DND-41 (cell line): ENCODE results near the gene PRPF6.
A peak's percentile ranks its signal among the peaks of the same experiment; 100 is the strongest.

ENCODE experiments used
- ATAC-seq: fragments of 200-7000 bp; cut with Tn5 transposase; 3 replicates; pipeline ENCODE4 v1.9.1; 2021; ENCODE audit warnings: low read depth; ENCODE audit not compliant: insufficient read depth
- DNase-seq: peaks from one replicate; pipeline ENCODE4 v3.0.0-alpha.2; 2020
- H2AFZ ChIP-seq: 2 replicates; pipeline ENCODE4 v1.6.0; 2012; ENCODE audit warnings: low read depth, low read length
- H3K27ac ChIP-seq: 2 replicates; pipeline ENCODE4 v1.5.1; 2012; ENCODE audit warnings: low read length, inconsistent platforms
- H3K27me3 ChIP-seq: fragments of 200-600 bp; sonication (generic); 2 replicates; pipeline ENCODE4 v1.6.0; 2012; ENCODE audit warnings: low read length, mild to moderate bottlenecking, inconsistent platforms; ENCODE audit not compliant: insufficient read depth, poor library complexity
- H3K36me3 ChIP-seq: 2 replicates; pipeline ENCODE4 v1.5.1; 2012; ENCODE audit warnings: low read length, inconsistent platforms; ENCODE audit not compliant: insufficient read depth
- H3K4me1 ChIP-seq: 2 replicates; pipeline ENCODE4 v1.5.1; 2012; ENCODE audit warnings: mild to moderate bottlenecking, low read length; ENCODE audit not compliant: insufficient read depth
- H3K4me2 ChIP-seq: 2 replicates; pipeline ENCODE4 v1.6.0; 2012; ENCODE audit warnings: mild to moderate bottlenecking, moderate library complexity, low read length, inconsistent platforms; ENCODE audit not compliant: insufficient read depth
- H3K4me3 ChIP-seq, 2 experiments: fragments of 200-600 bp in 1 of 2; shearing (Covaris generic) in 1 of 2; 2 replicates each; pipeline ENCODE4 v1.5.1; 2012 to 2016; ENCODE audit warnings: inconsistent platforms in 2 of 2, low read length in 2 of 2, mild to moderate bottlenecking in 2 of 2, low read depth in 1 of 2, moderate library complexity in 1 of 2
- H3K79me2 ChIP-seq: 2 replicates; pipeline ENCODE4 v1.6.0; 2012; ENCODE audit warnings: low read length, inconsistent platforms; ENCODE audit not compliant: insufficient read depth
- H3K9ac ChIP-seq: 2 replicates; pipeline ENCODE4 v1.6.0; 2012; ENCODE audit warnings: low read depth, mild to moderate bottlenecking, inconsistent platforms, low read length, moderate library complexity
- H3K9me3 ChIP-seq: 2 replicates; pipeline ENCODE4 v1.5.1; 2012; ENCODE audit warnings: low read length, moderate library complexity, mild to moderate bottlenecking, inconsistent platforms; ENCODE audit not compliant: insufficient read depth, severe bottlenecking
- H4K20me1 ChIP-seq: 2 replicates; pipeline ENCODE4 v1.6.0; 2012; ENCODE audit warnings: low read length; ENCODE audit not compliant: insufficient read depth
- CTCF ChIP-seq: IDR thresholded peaks from 2 replicates; pipeline ENCODE4 v1.5.1; 2012; ENCODE audit warnings: borderline replicate concordance, low read length, moderate library complexity, mild to moderate bottlenecking; ENCODE audit not compliant: poor library complexity, severe bottlenecking; ENCODE audit errors: extremely low read depth
- EZH2 ChIP-seq: IDR thresholded peaks from 3 replicates; pipeline ENCODE4 v1.6.1; 2012; ENCODE audit warnings: borderline replicate concordance, low read depth, mild to moderate bottlenecking, moderate library complexity, low read length, inconsistent platforms; ENCODE audit not compliant: severe bottlenecking

PRPF6 gene

GRCh38 chr20:64077876-64078551 lies 97.1 kb downstream of the PRPF6 start:
- Histone ChIP-seq H3K4me2 (peak overlapping the region; percentile 92), H3K27ac (no peak overlapping the region; the same call in 1 of the 2 replicates), H3K79me2 (peaks cover 12% of the 10 kb centered on the region), H4K20me1 (peaks cover 31% of the 10 kb centered on the region), H2AFZ (no peak overlapping the region), H3K4me1 (peaks cover 26% of the 10 kb centered on the region), H3K9me3 (no peaks in the 10 kb centered on the region), H3K36me3 (peaks cover 26% of the 10 kb centered on the region), H3K9ac (peak overlapping the region; percentile 76; the same call in 1 of the 2 replicates), H3K4me3 (peak overlapping the region in 1 of 2 experiments; percentile 86; a peak in 2 of 4 replicates), H3K27me3 (peaks cover 3% of the 10 kb centered on the region)
- TF ChIP-seq EZH2 (no peak), CTCF (no peak)
- peak; percentile 32; the same call in 2 of the 3 replicates for ATAC-seq
- DNase-seq, result peak; percentile 70

- TF ChIP-seq CTCF, result no peak
- TF ChIP-seq EZH2, result no peak
- peak overlapping the region; percentile 77 for H2AFZ ChIP-seq
- peaks cover 12% of the 10 kb centered on the region for H3K27me3 ChIP-seq
- peak overlapping the region; percentile 76 for H3K9ac ChIP-seq
- H4K20me1 ChIP-seq, result peaks cover 33% of the 10 kb centered on the region
- ATAC-seq (no peak), DNase-seq (no peak)
- H3K36me3 ChIP-seq, result peaks cover 18% of the 10 kb centered on the region
- H3K79me2 ChIP-seq, result peaks cover 12% of the 10 kb centered on the region
- no peaks in the 10 kb centered on the region for H3K9me3 ChIP-seq
- H3K27ac ChIP-seq, result peak overlapping the region; percentile 53
- H3K4me3 ChIP-seq, result peak overlapping the region; percentile 64 to 86
- peaks cover 34% of the 10 kb centered on the region for H3K4me1 ChIP-seq
- peak overlapping the region; percentile 92 for H3K4me2 ChIP-seq
Observed at GRCh38 chr20:64078934-64079272, 98.0 kb downstream of the PRPF6 start.

- H3K27me3 ChIP-seq, result peaks cover 17% of the 10 kb centered on the region
- H3K27ac ChIP-seq, result peak within 1 kb of the TSS; percentile 53
- DNase-seq (peak; percentile 77), ATAC-seq (peak; percentile 38)
- peaks cover 39% of the 10 kb centered on the region for H3K4me1 ChIP-seq
- peaks cover 12% of the 10 kb centered on the region for H3K79me2 ChIP-seq
- TF ChIP-seq CTCF (peak; percentile 17), EZH2 (no peak)
- H3K9me3 ChIP-seq, result no peaks in the 10 kb centered on the region
- H4K20me1 ChIP-seq, result peaks cover 30% of the 10 kb centered on the region
- H3K36me3 ChIP-seq, result peaks cover 13% of the 10 kb centered on the region
- H3K4me3 ChIP-seq, result peak within 1 kb of the TSS; percentile 64 to 86
- peak within 1 kb of the TSS; percentile 76 for H3K9ac ChIP-seq
- H3K4me2 ChIP-seq, result peak within 1 kb of the TSS; percentile 92
- H2AFZ ChIP-seq, result peak within 1 kb of the TSS; percentile 82
Observed at GRCh38 chr20:64079273-64080012, 98.5 kb downstream of the PRPF6 start, which contains the start of gene RGS19. RGS19 (minus strand) TSS chr20:64079518; CDS start chr20:64076886, 2,632 bp downstream.
